PC-3 (cell line): ENCODE results near the gene CST5.

ENCODE experiments used
- CTCF ChIP-seq: fragments of 300-600 bp; sonication (generic); conservative IDR thresholded peaks from 2 replicates; pipeline ENCODE4 v1.5.1; 2017; ENCODE audit warnings: antibody characterized with exemption, low read depth, mild to moderate bottlenecking, low read length
- EZH2 ChIP-seq: fragments of 300-600 bp; sonication (generic); IDR thresholded peaks from one replicate; pipeline ENCODE4 v1.6.1; 2017; ENCODE audit warnings: antibody characterized with exemption, mild to moderate bottlenecking, low read length; ENCODE audit not compliant: unreplicated experiment
- EZH2phosphoT487 ChIP-seq: fragments of 300-600 bp; sonication (generic); IDR thresholded peaks from 2 replicates; pipeline ENCODE4 v1.6.1; 2018; ENCODE audit warnings: mild to moderate bottlenecking, antibody characterized with exemption, low read length, borderline replicate concordance

DNA sequence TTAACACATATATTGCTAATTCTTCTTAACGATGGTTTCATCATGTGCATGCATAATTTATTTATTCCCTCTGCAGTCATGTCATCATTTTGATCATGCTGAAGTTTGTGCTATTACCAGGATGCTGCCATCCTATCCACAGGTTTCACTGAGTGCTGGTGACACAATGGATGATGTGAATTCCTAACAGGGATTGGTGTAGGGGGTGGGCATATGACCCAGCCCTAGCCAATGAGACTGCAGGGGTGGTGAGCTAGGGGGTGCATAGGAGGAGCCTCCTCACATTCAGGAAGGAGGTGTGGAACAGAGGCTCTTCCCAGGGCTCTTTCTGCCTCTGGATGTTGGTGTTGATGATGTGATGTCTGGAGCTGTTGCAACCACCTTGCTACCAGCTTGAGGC is 7.5 kb downstream of the CST5 start:
- no peak for TF ChIP-seq CTCF
- TF ChIP-seq EZH2phosphoT487: no peak
- TF ChIP-seq EZH2: no peak
